Fibroblast of mammary gland (primary cell): ENCODE measurements around the gene SVBP.

Source experiments
- DNase-seq: peaks from one replicate; pipeline ENCODE4 v3.0.0-alpha.2; 2010; ENCODE audit warnings: low read depth
- H3K4me3 ChIP-seq: 2 replicates; pipeline ENCODE4 v1.5.1; 2011; ENCODE audit warnings: low read depth, mild to moderate bottlenecking, low read length, moderate library complexity; ENCODE audit not compliant: control insufficient read depth
- TF ChIP-seq, protein P1 (sequence below): conservative IDR thresholded peaks from 2 replicates; pipeline ENCODE4 v1.5.1; 2011; ENCODE audit warnings: low read depth, low read length, inconsistent platforms; ENCODE audit not compliant: control insufficient read depth, insufficient read depth

Gene SVBP

DNA sequence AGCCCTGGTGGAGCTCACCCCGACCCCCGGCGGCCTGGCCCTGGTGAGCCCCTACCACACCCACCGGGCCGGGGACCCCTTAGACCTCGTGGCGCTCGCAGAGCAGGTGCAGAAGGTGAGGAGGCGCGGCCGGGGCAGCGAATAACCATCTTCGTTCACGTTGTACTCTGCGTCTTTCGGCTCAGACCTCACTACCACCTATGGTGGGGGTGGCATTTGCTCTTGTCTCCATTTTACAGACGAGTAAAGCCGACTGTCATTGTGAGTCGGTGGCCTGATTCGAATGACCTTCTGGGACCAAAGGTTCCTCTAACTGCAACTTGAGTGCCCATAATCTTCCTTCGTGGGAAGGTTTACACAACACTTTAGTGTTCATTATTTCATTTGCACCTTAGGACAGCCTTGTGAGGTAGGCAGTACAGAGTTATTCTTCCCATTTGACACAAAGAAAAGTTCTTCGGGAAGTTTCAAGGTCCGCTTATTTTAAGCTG is 49.6 kb downstream of the SVBP start:
- TF ChIP-seq, protein P1, sequence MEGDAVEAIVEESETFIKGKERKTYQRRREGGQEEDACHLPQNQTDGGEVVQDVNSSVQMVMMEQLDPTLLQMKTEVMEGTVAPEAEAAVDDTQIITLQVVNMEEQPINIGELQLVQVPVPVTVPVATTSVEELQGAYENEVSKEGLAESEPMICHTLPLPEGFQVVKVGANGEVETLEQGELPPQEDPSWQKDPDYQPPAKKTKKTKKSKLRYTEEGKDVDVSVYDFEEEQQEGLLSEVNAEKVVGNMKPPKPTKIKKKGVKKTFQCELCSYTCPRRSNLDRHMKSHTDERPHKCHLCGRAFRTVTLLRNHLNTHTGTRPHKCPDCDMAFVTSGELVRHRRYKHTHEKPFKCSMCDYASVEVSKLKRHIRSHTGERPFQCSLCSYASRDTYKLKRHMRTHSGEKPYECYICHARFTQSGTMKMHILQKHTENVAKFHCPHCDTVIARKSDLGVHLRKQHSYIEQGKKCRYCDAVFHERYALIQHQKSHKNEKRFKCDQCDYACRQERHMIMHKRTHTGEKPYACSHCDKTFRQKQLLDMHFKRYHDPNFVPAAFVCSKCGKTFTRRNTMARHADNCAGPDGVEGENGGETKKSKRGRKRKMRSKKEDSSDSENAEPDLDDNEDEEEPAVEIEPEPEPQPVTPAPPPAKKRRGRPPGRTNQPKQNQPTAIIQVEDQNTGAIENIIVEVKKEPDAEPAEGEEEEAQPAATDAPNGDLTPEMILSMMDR: no peak
- no peak for DNase-seq
- peak overlapping the region; percentile 97 for H3K4me3 ChIP-seq

DNA sequence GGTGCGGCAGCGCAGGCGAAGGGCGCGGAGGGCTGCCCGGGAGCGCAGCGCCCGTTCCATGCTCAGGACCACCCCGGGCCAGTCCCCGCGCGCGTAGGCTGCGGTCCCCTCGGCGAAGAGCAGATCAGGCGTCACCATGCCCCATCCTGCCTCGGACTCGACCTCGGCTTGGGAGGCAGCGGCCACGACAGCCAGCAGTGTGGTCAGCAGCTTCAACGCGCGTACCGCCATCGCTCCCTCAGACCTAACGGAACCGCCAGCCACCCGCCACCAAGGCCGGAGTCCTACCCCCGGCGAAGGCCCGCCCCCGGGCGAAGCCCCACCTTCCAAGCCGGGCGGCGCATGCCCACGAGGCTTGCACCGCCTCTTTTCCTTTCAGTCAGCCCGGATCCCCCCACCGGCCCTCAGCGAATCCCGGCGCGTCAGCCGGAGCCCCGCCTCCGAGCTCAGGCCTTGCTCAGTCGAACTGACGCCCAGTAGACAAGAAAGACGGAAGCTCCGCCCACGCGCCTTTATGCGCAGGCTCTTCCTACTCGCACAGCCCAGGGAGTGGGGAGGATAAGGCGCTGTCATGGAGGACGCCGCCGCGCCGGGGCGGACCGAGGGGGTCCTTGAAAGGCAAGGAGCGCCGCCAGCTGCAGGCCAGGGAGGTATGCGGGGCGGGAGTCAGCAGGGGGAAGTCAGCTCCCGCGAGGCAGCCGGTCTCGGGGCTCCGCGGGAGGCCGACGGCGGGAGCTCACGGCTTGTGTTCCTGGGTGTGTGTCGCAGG is 50.3 kb downstream of the SVBP start, which contains the start of the genes C1orf50 and P3H1:
Gene C1orf50 (plus strand): TSS at position 509 of the 769 bp plus-strand sequence. CDS start 63 bp downstream, at position 572.
Gene P3H1 (minus strand): TSS at position 288 of the 769 bp plus-strand sequence. CDS start 57 bp downstream, at position 231.
- peak; percentile 97 for DNase-seq
- peak within 1 kb of the TSS; percentile 97 for H3K4me3 ChIP-seq
- TF ChIP-seq, protein P1: no peak

DNA sequence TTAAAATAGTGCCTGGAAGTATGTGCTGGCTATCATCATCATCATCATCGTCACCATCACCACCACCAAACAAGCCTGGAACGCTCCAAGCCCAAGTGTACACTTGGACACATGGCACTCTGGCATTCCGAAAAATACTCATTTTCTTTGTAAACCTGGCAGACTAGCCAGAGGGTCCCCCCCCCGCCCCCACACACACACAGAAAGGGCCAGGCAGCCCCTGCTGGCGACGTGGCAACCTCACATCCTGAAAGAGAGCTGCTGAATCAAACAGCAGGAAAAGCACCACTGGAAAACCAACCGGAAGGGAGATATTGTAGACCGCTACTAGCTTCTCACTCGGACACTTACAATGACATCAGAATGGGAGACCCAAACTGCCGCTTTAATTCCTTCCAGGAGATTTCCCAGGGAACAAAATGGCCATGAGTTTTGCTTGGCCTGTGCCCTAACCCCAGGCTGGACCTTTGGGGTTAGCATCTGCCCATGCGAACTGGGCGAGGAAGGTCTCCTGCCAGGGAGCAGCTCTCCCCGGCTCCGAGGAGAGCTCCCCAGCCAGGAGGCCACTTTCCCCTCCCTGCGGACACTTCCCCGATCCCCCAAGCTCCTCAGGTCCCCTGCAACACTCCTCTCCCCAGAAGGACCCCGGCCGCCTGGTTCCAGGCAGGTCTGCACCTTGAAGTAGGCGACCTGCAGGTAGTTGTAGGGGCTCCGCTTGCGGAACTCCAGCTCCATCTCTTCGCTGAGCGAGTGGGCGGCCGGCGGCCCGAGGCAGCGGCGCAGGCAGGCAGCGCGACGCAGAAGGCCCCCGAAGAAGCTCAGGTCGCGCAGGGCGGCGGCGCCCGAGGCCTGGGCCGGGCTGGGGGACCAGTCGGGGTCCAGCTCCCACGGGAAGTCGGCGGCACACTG is 51.1 kb downstream of the SVBP start:
- peak; percentile 83 for DNase-seq
- TF ChIP-seq, protein P1: peak; percentile 56
- peak overlapping the region; percentile 97 for H3K4me3 ChIP-seq

DNA sequence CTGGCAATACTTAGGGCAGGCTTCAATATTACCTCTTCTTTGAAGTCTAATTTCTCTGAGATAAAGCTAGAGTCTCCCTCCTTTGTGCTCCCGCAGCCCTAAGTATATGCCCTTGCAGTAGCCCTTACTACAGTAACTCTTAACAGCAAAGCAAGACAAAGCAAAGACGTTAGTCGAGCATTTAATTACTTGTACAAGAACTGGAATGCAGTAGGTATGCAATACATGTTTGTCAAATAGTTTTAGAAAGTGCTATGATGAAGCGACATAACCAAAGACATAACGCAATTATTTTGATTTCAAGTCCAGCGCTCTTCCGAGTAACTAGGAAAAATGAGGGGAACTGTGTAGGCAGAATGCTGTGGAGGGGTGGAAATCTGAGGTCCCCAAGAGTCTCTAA is 51.9 kb downstream of the SVBP start:
- peak overlapping the region; percentile 97 for H3K4me3 ChIP-seq
- TF ChIP-seq, protein P1: no peak

DNA sequence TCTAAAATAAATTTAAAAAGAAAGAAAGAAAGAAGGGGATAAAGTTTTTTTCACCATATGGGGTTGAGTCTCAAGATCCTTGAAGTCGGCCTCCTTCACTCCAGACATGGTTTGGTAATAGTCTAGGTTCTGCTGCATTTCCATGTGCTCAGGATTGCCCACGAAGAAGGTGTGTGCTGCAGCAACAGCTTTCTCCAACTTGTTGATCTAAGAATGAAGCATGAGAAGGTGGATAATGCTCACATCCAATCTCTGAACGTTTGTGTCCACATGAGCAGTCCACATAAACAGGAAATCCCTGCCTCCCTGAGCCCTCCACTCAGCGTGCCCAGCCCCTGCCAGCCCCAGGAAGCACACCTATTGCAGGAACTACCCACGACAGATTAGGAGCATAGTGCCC is 54.9 kb downstream of the SVBP start:
- no peak overlapping the region for H3K4me3 ChIP-seq
- TF ChIP-seq, protein P1: no peak
- DNase-seq: no peak

More for the DNA sequence above, 51.9 kb downstream of the SVBP start:
- no peak for DNase-seq

DNA sequence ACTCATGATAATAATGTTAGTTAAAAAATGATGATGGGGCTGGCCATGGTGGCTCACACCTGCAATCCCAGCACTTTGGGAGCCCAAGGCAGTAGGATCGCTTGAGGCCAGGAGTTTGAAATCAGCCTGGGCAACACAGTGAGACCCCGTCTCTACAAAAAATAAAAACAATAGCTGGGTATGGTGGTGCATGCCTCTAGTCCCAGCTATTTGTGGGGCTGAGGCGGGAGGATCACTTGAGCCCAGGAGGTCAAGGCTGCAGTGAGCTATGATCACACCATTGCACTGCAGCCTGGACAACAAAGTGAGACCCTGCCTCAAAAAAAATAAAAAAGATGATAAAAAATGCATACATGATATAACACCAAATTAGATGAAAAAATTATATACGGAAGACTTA is 55.6 kb downstream of the SVBP start:
- DNase-seq: no peak
- no peak overlapping the region for H3K4me3 ChIP-seq
- TF ChIP-seq, protein P1: no peak
